Activated T-cell treated with anti-CD3 and anti-CD28 coated beads, Interleukin-2, amount 50 U/mL, for 4 hours (primary cell): ENCODE data around the gene C20orf141. TPM values are rescaled to one million over a fixed set of nuclear protein-coding genes. Genes with fewer than 3 reads are reported as not detected.

Experiments used
- total RNA-seq, 3 donors: library from RNA; stranded (reverse); gene quantifications; one replicate each; pipeline ENCODE4 v1.2.1, GENCODE V29; 2021

C20orf141 gene
- total RNA-seq, 3 donors from 2014 or later = not detected

Other genes starting within 250 kb of the C20orf141 start
- gene NOP56, start 162.4 kb upstream of the C20orf141 start, total RNA-seq = 1,000 to 10,000 TPM; 1,094 to 1,238 (median 1,145) TPM
- 100 to 1,000 TPM; 150 to 160 (median 158) TPM for gene IDH3B, start 150.8 kb upstream of the C20orf141 start, total RNA-seq
- gene EBF4, start 122.2 kb upstream of the C20orf141 start, total RNA-seq = 1 to 10 TPM in 1 of 3 donors, under 1 TPM in 2; 0.33 to 1.1 (median 0.76) TPM
- gene CPXM1, start 14.4 kb upstream of the C20orf141 start, total RNA-seq = 1 to 10 TPM in 1 of 3 donors, under 1 TPM in 2; 0.95 to 3.8 (median 0.98) TPM
- not detected for gene TMEM239, start 1.4 kb downstream of the C20orf141 start, total RNA-seq
- 10 to 100 TPM; 12.1 to 16.8 (median 12.9) TPM for gene PCED1A, start 25.7 kb downstream of the C20orf141 start, total RNA-seq
- gene VPS16, start 25.8 kb downstream of the C20orf141 start, total RNA-seq = 10 to 100 TPM; 39.9 to 42.4 (median 41.6) TPM
- 10 to 100 TPM; 28.2 to 34.5 (median 32.3) TPM for gene PTPRA, start 58.5 kb downstream of the C20orf141 start, total RNA-seq
- 1 to 10 TPM in 1 of 3 donors, under 1 TPM in 2; 0.46 to 3.0 (median 0.90) TPM for gene GNRH2, start 228.6 kb downstream of the C20orf141 start, total RNA-seq
- gene MRPS26, start 231.1 kb downstream of the C20orf141 start, total RNA-seq = 100 to 1,000 TPM; 117 to 148 (median 124) TPM